GM23338 (cell line): ENCODE data around the gene KISS1R. TPM values are rescaled to one million over a fixed set of nuclear protein-coding genes. Genes with fewer than 3 reads are reported as not detected.

Experiments used
- ATAC-seq: fragments of 200-7000 bp; cut with Tn5 transposase; 3 replicates; pipeline ENCODE4 v1.9.1; 2020
- DNase-seq: peaks from one replicate; pipeline ENCODE4 v3.0.0-alpha.2; 2015; ENCODE audit warnings: low spot score
- H2AFZ ChIP-seq: fragments of 200-600 bp; sonication (generic); 2 replicates; pipeline ENCODE4 v1.8.0; 2016; ENCODE audit warnings: antibody characterized with exemption, mild to moderate bottlenecking, moderate library complexity
- H3F3A ChIP-seq: fragments of 200-600 bp; sonication (generic); replicated peaks from 2 replicates; pipeline ENCODE4 v1.8.0; 2017; ENCODE audit warnings: antibody characterized with exemption, mixed run types, low read depth
- H3K27ac ChIP-seq: fragments of 200-600 bp; sonication (generic); 2 replicates; pipeline ENCODE4 v1.6.1; 2016; ENCODE audit warnings: low read depth
- H3K27me3 ChIP-seq: fragments of 200-600 bp; sonication (generic); 2 replicates; pipeline ENCODE4 v1.8.0; 2016; ENCODE audit warnings: mild to moderate bottlenecking, mixed run types, moderate library complexity; ENCODE audit not compliant: insufficient read depth
- H3K36me3 ChIP-seq: fragments of 200-600 bp; sonication (generic); 2 replicates; pipeline ENCODE4 v1.8.0; 2016; ENCODE audit warnings: mild to moderate bottlenecking; ENCODE audit not compliant: insufficient read depth
- H3K4me1 ChIP-seq: fragments of 200-600 bp; sonication (generic); 2 replicates; pipeline ENCODE4 v1.8.0; 2016; ENCODE audit warnings: mild to moderate bottlenecking, moderate library complexity; ENCODE audit not compliant: insufficient read depth
- H3K4me2 ChIP-seq: fragments of 200-600 bp; sonication (generic); 2 replicates; pipeline ENCODE4 v1.7.1; 2017; ENCODE audit warnings: mixed run types
- H3K4me3 ChIP-seq: fragments of 200-600 bp; sonication (generic); 2 replicates; pipeline ENCODE4 v1.6.1; 2016; ENCODE audit warnings: mixed run types
- H3K79me2 ChIP-seq: fragments of 200-600 bp; sonication (generic); replicated peaks from 2 replicates; pipeline ENCODE4 v1.8.0; 2017; ENCODE audit warnings: mild to moderate bottlenecking; ENCODE audit not compliant: insufficient read depth
- H3K9me2 ChIP-seq: fragments of 200-600 bp; sonication (generic); 2 replicates; pipeline ENCODE4 v1.8.0; 2017; ENCODE audit not compliant: insufficient read depth
- H4K20me1 ChIP-seq: fragments of 200-600 bp; sonication (generic); replicated peaks from 2 replicates; pipeline ENCODE4 v1.8.0; 2017; ENCODE audit warnings: mild to moderate bottlenecking; ENCODE audit not compliant: insufficient read depth
- H3K27ac Mint-ChIP-seq: 2 replicates; pipeline ENCODE4 v1.8.0; 2020; ENCODE audit warnings: inconsistent platforms, mild to moderate bottlenecking, moderate library complexity, mixed read lengths
- H3K27me3 Mint-ChIP-seq: 3 replicates; pipeline ENCODE4 v1.8.0; 2022; ENCODE audit warnings: low read depth, mild to moderate bottlenecking, moderate library complexity, mixed read lengths, inconsistent platforms; ENCODE audit not compliant: insufficient read depth, poor library complexity
- H3K36me3 Mint-ChIP-seq: 3 replicates; pipeline ENCODE4 v1.8.0; 2021; ENCODE audit warnings: low read depth, mild to moderate bottlenecking, inconsistent platforms, moderate library complexity, mixed read lengths
- H3K4me1 Mint-ChIP-seq: 3 replicates; pipeline ENCODE4 v1.8.0; 2020; ENCODE audit warnings: mild to moderate bottlenecking, inconsistent platforms, mixed read lengths
- H3K4me3 Mint-ChIP-seq: 3 replicates; pipeline ENCODE4 v1.8.0; 2021; ENCODE audit warnings: moderate library complexity, mild to moderate bottlenecking, inconsistent platforms, mixed read lengths
- H3K9me3 Mint-ChIP-seq: 3 replicates; pipeline ENCODE4 v1.8.0; 2020; ENCODE audit warnings: moderate library complexity, mild to moderate bottlenecking, inconsistent platforms, mixed read lengths
- CREB1 ChIP-seq: fragments of 250-450 bp; sonication (Bioruptor Pico); IDR thresholded peaks from 2 replicates; pipeline ENCODE4 v1.5.0; 2020; ENCODE audit warnings: low read depth, mild to moderate bottlenecking, moderate library complexity
- CTCF ChIP-seq, 2 experiments: fragments of 200-600 bp in 1 of 2; sonication (generic) in 1 of 2; conservative IDR thresholded peaks; 2 replicates each; pipeline versions ENCODE4 v1.5.1 to v1.6.1; 2016 to 2017; ENCODE audit warnings: antibody characterized with exemption in 2 of 2, low read depth in 2 of 2, mild to moderate bottlenecking in 2 of 2, moderate library complexity in 1 of 2
- EZH2 ChIP-seq: fragments of 200-600 bp; sonication (generic); IDR thresholded peaks from one replicate; pipeline ENCODE4 v1.8.0; 2017; ENCODE audit warnings: antibody characterized with exemption, mild to moderate bottlenecking, low read depth; ENCODE audit not compliant: unreplicated experiment
- EZH2phosphoT487 ChIP-seq: fragments of 200-600 bp; sonication (generic); IDR thresholded peaks from one replicate; pipeline ENCODE4 v1.8.1; 2018; ENCODE audit warnings: antibody characterized with exemption; ENCODE audit not compliant: unreplicated experiment
- JUNB ChIP-seq: IDR thresholded peaks from one replicate; pipeline ENCODE4 v1.6.1; 2016; ENCODE audit warnings: antibody characterized with exemption; ENCODE audit not compliant: unreplicated experiment
- NANOG ChIP-seq: IDR thresholded peaks from 2 replicates; pipeline ENCODE4 v1.6.1; 2016; ENCODE audit warnings: antibody characterized with exemption, borderline replicate concordance
- REST ChIP-seq: IDR thresholded peaks from one replicate; pipeline ENCODE4 v1.6.1; 2018; ENCODE audit warnings: antibody characterized with exemption; ENCODE audit not compliant: unreplicated experiment
- STAT1 ChIP-seq: IDR thresholded peaks from one replicate; pipeline ENCODE4 v1.6.1; 2016; ENCODE audit warnings: antibody characterized with exemption; ENCODE audit not compliant: unreplicated experiment
- ZNF114 ChIP-seq: fragments of 250-450 bp; sonication (Bioruptor Pico); IDR thresholded peaks from 2 replicates; pipeline ENCODE4 v1.5.0; 2020; ENCODE audit warnings: mild to moderate bottlenecking, moderate library complexity
- ZNF331 ChIP-seq: fragments of 250-450 bp; sonication (Bioruptor Pico); IDR thresholded peaks from 2 replicates; pipeline ENCODE4 v1.5.0; 2020; ENCODE audit warnings: low read depth, mild to moderate bottlenecking, moderate library complexity
- polyA plus RNA-seq: library from polyadenylated mRNA; unstranded; fragments of >200 nt; fragmentation: Nextera tagmentation; extraction: Ambion mirVana; gene quantifications from 2 replicates; pipeline ENCODE4 v1.2.1, GENCODE V29; 2016
- total RNA-seq: library from RNA; depleted of rRNA; stranded (reverse); fragments of >200 nt; shearing (Covaris generic); gene quantifications from 2 replicates; pipeline ENCODE4 v1.2.3, GENCODE V29; 2014
- TF ChIP-seq, protein P1 (sequence below): IDR thresholded peaks from 2 replicates; pipeline ENCODE4 v1.6.1; 2016; ENCODE audit warnings: antibody characterized with exemption

Gene KISS1R
- total and polyA plus RNA-seq, 2 experiments from 2014 or later: 0.78 to 4.0 TPM

DNA sequence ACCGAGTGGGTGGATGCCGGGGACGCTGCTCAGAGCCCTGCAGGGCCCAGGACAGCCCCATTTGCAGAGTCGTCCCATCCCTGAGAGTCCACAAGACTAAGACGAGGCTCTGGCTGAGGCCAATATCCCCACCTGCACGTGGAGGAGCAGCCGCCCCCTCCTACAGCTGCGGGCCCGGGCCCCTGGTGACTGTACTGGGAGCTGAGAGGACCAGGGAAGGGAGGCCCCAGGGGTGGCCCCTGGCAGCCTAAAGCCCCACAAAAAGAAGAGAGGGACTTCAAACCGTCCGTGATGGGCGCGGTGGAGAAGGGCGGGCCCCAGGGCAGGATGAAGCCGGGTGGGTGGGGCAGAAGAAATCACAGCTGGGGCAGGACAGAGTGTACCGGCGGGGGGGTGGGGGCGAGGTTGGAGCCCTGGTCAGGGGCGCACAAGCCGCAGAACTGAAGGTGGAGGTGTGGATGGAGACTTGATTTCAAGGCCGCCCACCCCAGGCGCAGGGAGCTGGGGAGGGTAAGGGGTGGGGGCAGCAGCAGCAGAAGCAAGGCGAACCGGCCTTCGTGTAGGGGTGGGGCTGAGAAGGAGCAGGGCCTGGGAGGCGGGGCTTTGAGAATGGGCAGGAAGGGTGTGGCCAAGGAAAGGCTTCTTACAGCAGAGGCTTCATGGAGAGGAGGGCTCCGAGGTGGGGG, 44.7 kb upstream of the KISS1R start (continued):
- TF ChIP-seq, protein P1, sequence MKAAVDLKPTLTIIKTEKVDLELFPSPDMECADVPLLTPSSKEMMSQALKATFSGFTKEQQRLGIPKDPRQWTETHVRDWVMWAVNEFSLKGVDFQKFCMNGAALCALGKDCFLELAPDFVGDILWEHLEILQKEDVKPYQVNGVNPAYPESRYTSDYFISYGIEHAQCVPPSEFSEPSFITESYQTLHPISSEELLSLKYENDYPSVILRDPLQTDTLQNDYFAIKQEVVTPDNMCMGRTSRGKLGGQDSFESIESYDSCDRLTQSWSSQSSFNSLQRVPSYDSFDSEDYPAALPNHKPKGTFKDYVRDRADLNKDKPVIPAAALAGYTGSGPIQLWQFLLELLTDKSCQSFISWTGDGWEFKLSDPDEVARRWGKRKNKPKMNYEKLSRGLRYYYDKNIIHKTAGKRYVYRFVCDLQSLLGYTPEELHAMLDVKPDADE: no peak
- TF ChIP-seq JUNB (no peak), ZNF114 (no peak)

- Mint-ChIP-seq H3K27ac (no peak overlapping the region), H3K36me3 (peaks cover 46% of the 10 kb centered on the region), H3K9me3 (peaks cover 11% of the 10 kb centered on the region), H3K4me3 (no peak overlapping the region), H3K27me3 (peaks cover 28% of the 10 kb centered on the region), H3K4me1 (no peaks in the 10 kb centered on the region)
- no peak overlapping the region for H3K27ac ChIP-seq
- H2AFZ ChIP-seq: no peak overlapping the region
- no peak overlapping the region for H3K4me2 ChIP-seq
- no peaks in the 10 kb centered on the region for H3K79me2 ChIP-seq
- H3K36me3 ChIP-seq: no peaks in the 10 kb centered on the region; the same call in 1 of the 2 replicates
- DNase-seq (peak; percentile 83), ATAC-seq (peak; percentile 45)
- H3K4me3 ChIP-seq: no peak overlapping the region
- no peak for TF ChIP-seq REST
- no peaks in the 10 kb centered on the region for H3K27me3 ChIP-seq
- peaks cover 19% of the 10 kb centered on the region for H3F3A ChIP-seq
- H4K20me1 ChIP-seq: no peaks in the 10 kb centered on the region
- no peaks in the 10 kb centered on the region for H3K9me2 ChIP-seq
- no peaks in the 10 kb centered on the region for H3K4me1 ChIP-seq
These were observed 44.0 kb upstream of the KISS1R start for GRCh38 chr19:873084-873483.

DNA sequence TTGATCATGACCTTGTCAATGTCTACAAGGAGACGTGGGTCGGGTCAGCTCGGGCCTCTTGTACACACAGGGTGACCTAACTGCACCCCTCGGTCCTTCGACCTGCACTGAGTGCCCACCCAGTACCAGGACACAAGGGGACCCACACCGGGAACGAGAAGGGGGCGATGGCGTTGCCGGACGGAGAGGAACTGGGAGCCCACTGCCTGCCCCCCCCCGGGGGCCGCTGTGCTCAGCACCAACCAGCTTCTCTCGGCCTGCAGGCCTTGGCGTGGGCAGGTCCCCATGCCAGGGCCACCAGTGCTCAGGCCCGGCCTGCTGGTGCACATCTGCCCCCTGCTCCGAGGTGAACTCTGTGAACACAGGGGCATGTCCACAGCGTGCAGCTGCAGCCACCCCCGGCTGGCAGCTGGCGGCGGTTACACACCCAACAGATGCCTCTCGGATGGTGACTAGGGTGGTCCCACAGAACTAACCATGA, 43.5 kb upstream of the KISS1R start:
- H3K27ac ChIP-seq: no peak overlapping the region; the same call in 1 of the 2 replicates
- H3F3A ChIP-seq: peaks cover 19% of the 10 kb centered on the region
- H4K20me1 ChIP-seq: no peaks in the 10 kb centered on the region
- no peaks in the 10 kb centered on the region for H3K9me2 ChIP-seq
- H3K27me3 ChIP-seq: no peaks in the 10 kb centered on the region
- ATAC-seq (no peak), DNase-seq (no peak)
- Mint-ChIP-seq H3K27me3 (peaks cover 28% of the 10 kb centered on the region), H3K4me1 (no peaks in the 10 kb centered on the region), H3K36me3 (peaks cover 43% of the 10 kb centered on the region), H3K9me3 (peaks cover 11% of the 10 kb centered on the region), H3K27ac (no peak overlapping the region), H3K4me3 (no peak overlapping the region)
- TF ChIP-seq CREB1 (CRISPR knock-in tag) (no peak), EZH2 (no peak), CTCF (conservative IDR thresholded peaks at IDR 0.05; ENCODE audit: low read depth in 2 of 2) (no peak), NANOG (no peak), ZNF114 (no peak), EZH2phosphoT487 (no peak), STAT1 (no peak), ZNF331 (CRISPR knock-in tag) (no peak), REST (no peak)
- H3K4me2 ChIP-seq: no peak overlapping the region
- no peak overlapping the region for H3K4me3 ChIP-seq
- H3K4me1 ChIP-seq: no peaks in the 10 kb centered on the region
- no peak overlapping the region for H2AFZ ChIP-seq
- no peaks in the 10 kb centered on the region; the same call in 1 of the 2 replicates for H3K36me3 ChIP-seq
- H3K79me2 ChIP-seq: no peaks in the 10 kb centered on the region
